CD8-positive, alpha-beta memory T cell (primary cell): Measurements from ENCODE around the gene SLC4A8. TPM values are rescaled to one million over a fixed set of nuclear protein-coding genes. Genes with fewer than 3 reads are reported as not detected.

Experiments
- CTCF ChIA-PET: fragments of 350-600 bp; sonication (Branson Sonifier 250); formaldehyde crosslinking; loops from one replicate; lab custom pipeline; 2021; ENCODE audit warnings: antibody characterized with exemption; lab: Charles Lee
- POLR2A ChIA-PET: fragments of 350-600 bp; sonication (Branson Sonifier 250); formaldehyde crosslinking; loops from one replicate; lab custom pipeline; 2021; ENCODE audit warnings: antibody characterized with exemption; lab: Charles Lee
- DNase-seq, 5 donors: peaks; one replicate each; pipeline versions ENCODE4 v3.0.0 to v3.0.0-alpha.2; 2020 to 2022; ENCODE audit warnings: mixed read lengths in 1 of 5
- H3K27ac ChIP-seq: one replicate; pipeline ENCODE4 v1.7.0; 2013; ENCODE audit warnings: low read depth, mild to moderate bottlenecking, low read length, moderate library complexity
- H3K27me3 ChIP-seq: 2 replicates; pipeline ENCODE4 v1.7.0; 2013; ENCODE audit warnings: low read length, mild to moderate bottlenecking; ENCODE audit not compliant: insufficient read depth, poor library complexity, severe bottlenecking
- H3K36me3 ChIP-seq: 2 replicates; pipeline ENCODE4 v1.7.0; 2013; ENCODE audit warnings: mild to moderate bottlenecking, low read length, moderate library complexity; ENCODE audit not compliant: insufficient read depth
- H3K4me1 ChIP-seq: 2 replicates; pipeline ENCODE4 v1.7.0; 2013; ENCODE audit warnings: mild to moderate bottlenecking, low read length, moderate library complexity; ENCODE audit not compliant: insufficient read depth
- H3K4me3 ChIP-seq: 2 replicates; pipeline ENCODE4 v1.7.0; 2013; ENCODE audit warnings: mild to moderate bottlenecking, low read length
- H3K9me3 ChIP-seq: 2 replicates; pipeline ENCODE4 v1.7.0; 2013; ENCODE audit warnings: mild to moderate bottlenecking, low read length
- H3K27ac Mint-ChIP-seq, 8 donors: one replicate each; pipeline ENCODE4 v1.8.0; 2020 to 2021; ENCODE audit warnings: mixed read lengths in 8 of 8, mild to moderate bottlenecking in 6 of 8, inconsistent platforms in 3 of 8, moderate library complexity in 3 of 8
- H3K27me3 Mint-ChIP-seq, 2 donors: one replicate each; pipeline ENCODE4 v1.8.0; 2020 to 2021; ENCODE audit warnings: mixed read lengths in 2 of 2, mild to moderate bottlenecking in 1 of 2, moderate library complexity in 1 of 2
- H3K36me3 Mint-ChIP-seq, 3 donors: one replicate each; pipeline ENCODE4 v1.8.0; 2020 to 2021; ENCODE audit warnings: mixed read lengths in 3 of 3, inconsistent platforms in 1 of 3, mild to moderate bottlenecking in 1 of 3
- H3K4me1 Mint-ChIP-seq, 3 donors: one replicate each; pipeline ENCODE4 v1.8.0; 2020 to 2021; ENCODE audit warnings: mixed read lengths in 3 of 3, inconsistent platforms in 1 of 3, mild to moderate bottlenecking in 1 of 3
- H3K4me3 Mint-ChIP-seq, 7 donors: one replicate each; pipeline ENCODE4 v1.8.0; 2020 to 2021; ENCODE audit warnings: mixed read lengths in 7 of 7, mild to moderate bottlenecking in 6 of 7, moderate library complexity in 4 of 7, inconsistent platforms in 2 of 7
- H3K9me3 Mint-ChIP-seq, 5 donors: one replicate each; pipeline ENCODE4 v1.8.0; 2020 to 2022; ENCODE audit warnings: mixed read lengths in 5 of 5, mild to moderate bottlenecking in 3 of 5, moderate library complexity in 2 of 5, inconsistent platforms in 1 of 5
- polyA plus RNA-seq: library from polyadenylated mRNA; unstranded; fragments of 300-500 nt; fragmentation: Illumina TruSeq; gene quantifications from one replicate; pipeline ENCODE4 v1.2.3, GENCODE V29; 2021
- total RNA-seq, 2 experiments: library from RNA; stranded (reverse); gene quantifications; one replicate each; pipeline ENCODE4 v1.2.3, GENCODE V29; 2021

The SLC4A8 gene
- total and polyA plus RNA-seq, 3 experiments from 2014 or later, result 0.64 to 2.2 (median 2.0) TPM

GRCh38 chr12:51549637-51550036, 125.0 kb downstream of the SLC4A8 start:
- no peak for DNase-seq
- Mint-ChIP-seq H3K9me3 (peaks cover 0 to 15% (median 0%) of the 10 kb centered on the region in 5 donors), H3K27ac (no peak overlapping the region), H3K27me3 (peaks cover 10 to 51% of the 10 kb centered on the region in 2 donors), H3K4me1 (no peaks in the 10 kb centered on the region), H3K36me3 (no peaks in the 10 kb centered on the region), H3K4me3 (no peak overlapping the region)
- no peak overlapping the region for H3K27ac ChIP-seq
- POLR2A ChIA-PET, result no interaction called here
- CTCF ChIA-PET, result no interaction called here
- no peak overlapping the region for H3K4me3 ChIP-seq
- no peaks in the 10 kb centered on the region for H3K36me3 ChIP-seq
- no peaks in the 10 kb centered on the region for H3K9me3 ChIP-seq
- no peaks in the 10 kb centered on the region for H3K27me3 ChIP-seq
- no peaks in the 10 kb centered on the region for H3K4me1 ChIP-seq

Other genes with a start within 250 kb of the SLC4A8 start
- 10 to 100 TPM; 12.0 to 15.4 TPM for gene POU6F1, start 206.8 kb upstream of the SLC4A8 start, total RNA-seq
- gene POU6F1, start 206.8 kb upstream of the SLC4A8 start, polyA plus RNA-seq, result 2.2 TPM
- gene DAZAP2, start 186.0 kb upstream of the SLC4A8 start, total RNA-seq, result 100 to 1,000 TPM in 1 of 2 experiments, 10 to 100 TPM in 1; 97.2 to 100 TPM
- gene DAZAP2, start 186.0 kb upstream of the SLC4A8 start, polyA plus RNA-seq, result 1,407 TPM
- gene SMAGP, start 154.4 kb upstream of the SLC4A8 start, total RNA-seq, result under 1 TPM; 0.72 to 0.84 TPM
- gene SMAGP, start 154.4 kb upstream of the SLC4A8 start, polyA plus RNA-seq, result 28.9 TPM
- gene BIN2, start 100.7 kb upstream of the SLC4A8 start, total RNA-seq, result 10 to 100 TPM; 55.9 to 57.3 TPM
- gene BIN2, start 100.7 kb upstream of the SLC4A8 start, polyA plus RNA-seq, result 366 TPM
- not detected for gene CELA1, start 78.2 kb upstream of the SLC4A8 start, total RNA-seq
- 0.71 TPM for gene CELA1, start 78.2 kb upstream of the SLC4A8 start, polyA plus RNA-seq
- gene GALNT6, start 33.4 kb upstream of the SLC4A8 start, total RNA-seq, result 10 to 100 TPM; 13.5 to 15.6 TPM
- 13.3 TPM for gene GALNT6, start 33.4 kb upstream of the SLC4A8 start, polyA plus RNA-seq
- gene SCN8A, start 166.4 kb downstream of the SLC4A8 start, total RNA-seq, result 1 to 10 TPM in 1 of 2 experiments, under 1 TPM in 1; 0.66 to 1.1 TPM
- 0.83 TPM for gene SCN8A, start 166.4 kb downstream of the SLC4A8 start, polyA plus RNA-seq